RWPE1 (cell line): Measurements from ENCODE around the gene CDH12.
"Not testable (repeated sequence)": the region's sequence is repeated elsewhere in the genome, so short reads cannot be mapped to it uniquely, and the experiment has no call there.

Source experiments
- CTCF ChIA-PET: fragments of 350-600 bp; sonication (Branson Sonifier 250); formaldehyde crosslinking; extraction: SDS; loops from one replicate; lab custom pipeline; 2021; lab: Yijun Ruan, JAX
- POLR2A ChIA-PET: fragments of 400-600 bp; formaldehyde crosslinking; extraction: SDS; loops from one replicate; lab custom pipeline; 2020; ENCODE audit warnings: antibody characterized with exemption; ENCODE audit not compliant: low non-redundant PET; lab: Yijun Ruan, JAX
- DNase-seq: peaks from one replicate; pipeline ENCODE4 v3.0.0; 2012; ENCODE audit warnings: low spot score
- H3K27ac ChIP-seq: fragments of 450-650 bp; 2 replicates; pipeline ENCODE4 v1.5.1; 2017
- TF ChIP-seq, protein P1 (sequence below): fragments of 450-650 bp; conservative IDR thresholded peaks from 2 replicates; pipeline ENCODE4 v1.5.1; 2017; ENCODE audit warnings: low read depth, mild to moderate bottlenecking

The CDH12 gene

DNA sequence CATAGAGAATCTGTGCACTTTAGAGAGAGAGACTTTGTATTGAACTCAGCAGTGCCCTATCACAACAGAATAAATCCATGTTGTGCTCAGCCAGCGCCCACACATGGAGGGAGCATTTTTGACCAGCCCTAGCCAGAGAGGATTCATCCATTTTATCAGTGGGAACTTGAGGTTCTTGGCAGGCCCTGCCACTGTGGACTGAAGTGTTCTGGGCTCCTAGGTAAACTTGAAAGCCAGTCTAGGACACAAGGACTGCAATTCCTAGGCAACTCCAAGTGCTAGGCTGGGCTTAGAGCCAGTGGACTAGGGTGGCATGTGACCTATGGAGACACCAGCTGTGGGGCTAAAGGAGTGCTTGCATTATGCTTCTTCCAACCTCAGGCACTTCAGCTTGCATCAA is 523.5 kb downstream of the CDH12 start:
- CTCF ChIA-PET, result no interaction called here

DNA sequence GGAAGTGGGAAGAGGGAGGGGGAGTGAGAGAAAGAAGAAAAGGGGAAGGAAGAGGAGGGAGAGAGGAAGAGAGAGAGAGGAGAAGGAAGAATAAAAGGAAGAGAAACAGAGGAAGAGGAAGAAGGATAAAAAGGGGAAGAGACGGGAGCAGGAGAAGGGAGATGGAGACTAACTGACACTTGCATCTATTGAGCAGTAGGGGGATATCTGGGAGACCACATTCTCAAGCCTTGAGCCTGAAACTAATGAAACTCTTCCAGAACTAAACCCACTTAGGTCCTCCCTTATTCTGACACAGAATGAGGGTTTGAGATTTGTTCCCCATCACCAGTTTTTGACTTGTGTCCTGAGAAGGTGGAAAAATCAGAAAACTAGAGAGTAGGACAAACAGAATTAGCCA is 533.3 kb downstream of the CDH12 start:
- DNase-seq, result no peak
- ChIA-PET POLR2A (no interaction called here), CTCF (no interaction called here)
- TF ChIP-seq, protein P1, sequence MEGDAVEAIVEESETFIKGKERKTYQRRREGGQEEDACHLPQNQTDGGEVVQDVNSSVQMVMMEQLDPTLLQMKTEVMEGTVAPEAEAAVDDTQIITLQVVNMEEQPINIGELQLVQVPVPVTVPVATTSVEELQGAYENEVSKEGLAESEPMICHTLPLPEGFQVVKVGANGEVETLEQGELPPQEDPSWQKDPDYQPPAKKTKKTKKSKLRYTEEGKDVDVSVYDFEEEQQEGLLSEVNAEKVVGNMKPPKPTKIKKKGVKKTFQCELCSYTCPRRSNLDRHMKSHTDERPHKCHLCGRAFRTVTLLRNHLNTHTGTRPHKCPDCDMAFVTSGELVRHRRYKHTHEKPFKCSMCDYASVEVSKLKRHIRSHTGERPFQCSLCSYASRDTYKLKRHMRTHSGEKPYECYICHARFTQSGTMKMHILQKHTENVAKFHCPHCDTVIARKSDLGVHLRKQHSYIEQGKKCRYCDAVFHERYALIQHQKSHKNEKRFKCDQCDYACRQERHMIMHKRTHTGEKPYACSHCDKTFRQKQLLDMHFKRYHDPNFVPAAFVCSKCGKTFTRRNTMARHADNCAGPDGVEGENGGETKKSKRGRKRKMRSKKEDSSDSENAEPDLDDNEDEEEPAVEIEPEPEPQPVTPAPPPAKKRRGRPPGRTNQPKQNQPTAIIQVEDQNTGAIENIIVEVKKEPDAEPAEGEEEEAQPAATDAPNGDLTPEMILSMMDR, result no peak
- no peak overlapping the region for H3K27ac ChIP-seq

More for the DNA sequence above, 523.5 kb downstream of the CDH12 start:
- POLR2A ChIA-PET, result no interaction called here
- no peak for DNase-seq
- H3K27ac ChIP-seq, result no peak overlapping the region
- TF ChIP-seq, protein P1, result no peak

DNA sequence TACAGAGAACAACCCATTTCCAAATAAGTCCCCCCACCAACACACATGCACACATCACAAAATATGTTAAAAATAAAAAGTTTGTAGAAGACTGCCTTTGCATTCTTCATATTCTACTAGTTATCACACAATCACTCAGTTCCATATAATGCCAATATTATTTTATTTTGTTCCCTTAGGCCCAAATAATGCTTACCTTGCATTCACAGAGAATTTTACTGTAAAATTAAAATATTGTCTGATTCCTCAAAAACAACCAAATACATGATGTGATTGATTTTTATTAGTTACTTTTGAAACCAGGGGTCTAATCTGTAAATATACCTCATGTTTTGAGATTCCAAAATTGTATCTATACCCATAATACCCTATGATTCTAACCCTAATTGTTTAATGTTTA is 536.9 kb downstream of the CDH12 start:
- ChIA-PET CTCF (no interaction called here), POLR2A (no interaction called here)
- no peak for DNase-seq
- H3K27ac ChIP-seq, result no peak overlapping the region
- TF ChIP-seq, protein P1, result no peak

DNA sequence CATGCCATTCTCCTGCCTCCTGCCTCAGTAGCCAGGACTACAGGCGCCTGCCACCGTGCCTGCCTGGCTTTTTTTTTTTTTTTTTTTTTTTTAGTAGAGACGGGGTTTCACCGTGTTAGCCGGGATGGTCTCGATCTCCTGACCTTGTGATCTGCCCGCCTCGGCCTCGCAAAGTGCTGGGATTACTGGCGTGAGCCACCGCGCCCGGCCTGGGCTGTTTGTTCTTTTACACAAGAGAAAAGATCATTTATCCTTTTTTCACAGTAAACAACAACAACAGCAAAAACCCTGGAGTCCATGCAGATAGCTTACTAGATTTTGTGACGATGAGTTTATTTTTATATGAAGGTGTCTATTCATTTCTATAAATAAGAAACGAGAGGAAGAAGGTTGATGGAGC is 538.1 kb downstream of the CDH12 start:
- POLR2A ChIA-PET, H3K27ac ChIP-seq, DNase-seq, CTCF ChIA-PET: not testable (repeated sequence)

DNA sequence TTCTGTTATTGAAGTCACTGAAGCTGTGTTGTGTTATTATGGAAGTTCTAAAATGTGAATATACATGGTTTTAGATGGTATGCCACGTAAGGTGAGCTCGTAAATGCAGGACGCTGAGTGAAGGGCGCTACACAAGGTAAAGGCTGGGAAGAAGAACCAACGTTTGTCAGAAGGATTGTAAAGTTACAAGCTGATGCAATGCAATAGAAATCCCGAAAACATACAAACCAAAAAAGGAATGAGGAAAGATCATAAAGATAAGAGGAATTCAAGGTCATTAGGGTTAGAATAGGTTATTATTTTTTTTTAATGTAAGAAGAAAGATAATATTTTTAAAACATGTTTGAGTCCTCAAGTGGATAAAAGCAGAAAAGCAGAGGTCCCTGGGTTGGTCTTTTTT is 538.6 kb downstream of the CDH12 start:
- H3K27ac ChIP-seq, result no peak overlapping the region
- no peak for DNase-seq
- TF ChIP-seq, protein P1, result no peak
- POLR2A ChIA-PET, result no interaction called here
- CTCF ChIA-PET, result no interaction called here

DNA sequence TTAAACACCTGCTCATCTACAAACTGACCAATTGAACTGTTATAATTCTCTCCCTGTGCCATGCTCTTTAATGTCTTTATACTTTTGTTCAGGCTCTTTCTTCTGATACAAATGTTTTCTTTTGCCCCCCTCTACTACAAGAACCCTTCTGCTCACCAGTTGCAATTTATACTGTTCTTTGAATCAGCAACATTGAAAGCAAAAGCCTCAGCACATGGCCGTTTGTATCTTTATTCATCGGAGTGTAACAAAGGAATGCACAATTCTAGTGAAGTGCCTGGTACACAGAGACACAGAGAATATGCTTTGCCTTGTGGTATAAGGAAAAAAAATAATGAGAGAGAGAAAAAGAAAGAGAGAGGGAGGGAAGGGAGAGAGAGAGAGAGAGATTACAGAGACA is 547.1 kb downstream of the CDH12 start:
- DNase-seq, result no peak
- H3K27ac ChIP-seq, result no peak overlapping the region
- ChIA-PET CTCF (interaction anchor here (0.6 kb wide), 1 partner anchor 333 kb away, joined by 3 read pairs; no protein-coding TSS in a partner anchor), POLR2A (no interaction called here)
- TF ChIP-seq, protein P1, result no peak

DNA sequence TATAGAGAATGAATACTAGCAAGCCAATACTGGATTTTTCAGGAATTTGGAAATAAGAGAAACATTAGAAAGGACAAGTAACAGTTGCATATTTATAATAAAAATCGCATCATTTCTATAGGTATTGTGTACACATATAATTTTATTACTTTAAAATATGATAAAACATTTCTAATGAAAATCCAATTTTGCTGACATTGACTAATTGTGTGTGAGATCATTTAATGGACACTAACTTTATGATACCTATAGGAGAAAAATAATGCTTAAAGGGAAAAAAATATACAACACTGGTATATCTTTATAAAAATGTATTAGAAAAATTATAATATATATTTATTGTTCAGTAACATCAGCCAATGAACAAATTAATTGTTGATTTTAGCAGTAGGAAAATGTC is 557.3 kb downstream of the CDH12 start:
- POLR2A ChIA-PET, result no interaction called here

More for the DNA sequence above, 557.3 kb downstream of the CDH12 start:
- CTCF ChIA-PET, result no interaction called here
- TF ChIP-seq, protein P1, result no peak
- DNase-seq, result no peak
- H3K27ac ChIP-seq, result no peak overlapping the region
